Cardiac muscle cell (in vitro differentiated cells and primary cell): Measurements from ENCODE around the gene OR2A14. TPM values are rescaled to one million over a fixed set of nuclear protein-coding genes. Genes with fewer than 3 reads are reported as not detected.

Experiments used
- DNase-seq, 2 donors: peaks; one replicate each; pipeline versions ENCODE4 v3.0.0 to v3.0.0-alpha.2; 2010 to 2017; ENCODE audit warnings: low read depth in 1 of 2, low spot score in 1 of 2
- H3K27ac ChIP-seq: fragments of 200-600 bp; sonication (generic); 2 replicates; pipeline ENCODE4 v1.5.1; 2016
- H3K27me3 ChIP-seq: fragments of 200-600 bp; sonication (generic); 2 replicates; pipeline ENCODE4 v1.6.0; 2016; ENCODE audit warnings: control low read depth
- H3K36me3 ChIP-seq: fragments of 200-600 bp; sonication (generic); 2 replicates; pipeline ENCODE4 v1.5.1; 2016; ENCODE audit warnings: control low read depth
- H3K4me1 ChIP-seq: fragments of 200-600 bp; sonication (generic); 2 replicates; pipeline ENCODE4 v1.8.1; 2017; ENCODE audit warnings: low read depth, mild to moderate bottlenecking, mixed run types
- H3K4me3 ChIP-seq: fragments of 200-600 bp; sonication (generic); 2 replicates; pipeline ENCODE4 v1.5.1; 2016; ENCODE audit warnings: mild to moderate bottlenecking
- H3K9me3 ChIP-seq: fragments of 200-600 bp; sonication (generic); 2 replicates; pipeline ENCODE4 v1.5.1; 2017; ENCODE audit warnings: low read depth, mild to moderate bottlenecking, control low read depth
- polyA plus RNA-seq: library from polyadenylated mRNA; unstranded; fragments of >200 nt; fragmentation: Nextera tagmentation; extraction: Ambion mirVana; gene quantifications from 2 replicates; pipeline ENCODE4 v1.2.1, GENCODE V29; 2016
- total RNA-seq: library from RNA; depleted of rRNA; stranded (reverse); fragments of >200 nt; gene quantifications from 2 replicates; pipeline ENCODE4 v1.2.3, GENCODE V29; 2016
- TF ChIP-seq, protein P1 (sequence below): IDR thresholded peaks from 2 replicates; pipeline ENCODE4 v1.5.1; 2012; ENCODE audit warnings: low read depth, mild to moderate bottlenecking, low read length

The OR2A14 gene
- total and polyA plus RNA-seq, 2 experiments from 2014 or later: not detected

DNA sequence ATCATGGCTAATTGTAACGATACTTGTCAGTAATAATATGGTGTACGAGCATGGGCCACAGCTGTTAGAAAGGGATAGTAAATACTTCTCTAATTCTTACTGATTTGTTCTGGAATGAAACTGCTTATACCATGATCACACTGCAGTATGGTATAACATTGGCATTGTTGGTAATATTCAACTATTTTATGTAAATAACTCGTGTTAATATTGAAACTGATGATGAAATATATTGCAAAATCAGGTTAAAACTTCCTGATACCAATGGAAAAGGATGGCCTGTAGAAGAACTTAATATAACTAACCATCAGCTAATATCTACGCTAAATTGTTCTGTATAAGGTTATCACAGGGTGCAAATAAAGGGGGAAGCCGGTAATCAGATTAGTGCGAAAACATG lies 10.3 kb downstream of the OR2A14 start:
- Histone ChIP-seq H3K4me1 (peaks cover under 1% of the 10 kb centered on the region), H3K27me3 (no peaks in the 10 kb centered on the region), H3K27ac (no peak overlapping the region), H3K36me3 (no peaks in the 10 kb centered on the region), H3K9me3 (no peaks in the 10 kb centered on the region), H3K4me3 (no peak overlapping the region)
- no peak for DNase-seq
- TF ChIP-seq, protein P1, sequence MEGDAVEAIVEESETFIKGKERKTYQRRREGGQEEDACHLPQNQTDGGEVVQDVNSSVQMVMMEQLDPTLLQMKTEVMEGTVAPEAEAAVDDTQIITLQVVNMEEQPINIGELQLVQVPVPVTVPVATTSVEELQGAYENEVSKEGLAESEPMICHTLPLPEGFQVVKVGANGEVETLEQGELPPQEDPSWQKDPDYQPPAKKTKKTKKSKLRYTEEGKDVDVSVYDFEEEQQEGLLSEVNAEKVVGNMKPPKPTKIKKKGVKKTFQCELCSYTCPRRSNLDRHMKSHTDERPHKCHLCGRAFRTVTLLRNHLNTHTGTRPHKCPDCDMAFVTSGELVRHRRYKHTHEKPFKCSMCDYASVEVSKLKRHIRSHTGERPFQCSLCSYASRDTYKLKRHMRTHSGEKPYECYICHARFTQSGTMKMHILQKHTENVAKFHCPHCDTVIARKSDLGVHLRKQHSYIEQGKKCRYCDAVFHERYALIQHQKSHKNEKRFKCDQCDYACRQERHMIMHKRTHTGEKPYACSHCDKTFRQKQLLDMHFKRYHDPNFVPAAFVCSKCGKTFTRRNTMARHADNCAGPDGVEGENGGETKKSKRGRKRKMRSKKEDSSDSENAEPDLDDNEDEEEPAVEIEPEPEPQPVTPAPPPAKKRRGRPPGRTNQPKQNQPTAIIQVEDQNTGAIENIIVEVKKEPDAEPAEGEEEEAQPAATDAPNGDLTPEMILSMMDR: no peak

DNA sequence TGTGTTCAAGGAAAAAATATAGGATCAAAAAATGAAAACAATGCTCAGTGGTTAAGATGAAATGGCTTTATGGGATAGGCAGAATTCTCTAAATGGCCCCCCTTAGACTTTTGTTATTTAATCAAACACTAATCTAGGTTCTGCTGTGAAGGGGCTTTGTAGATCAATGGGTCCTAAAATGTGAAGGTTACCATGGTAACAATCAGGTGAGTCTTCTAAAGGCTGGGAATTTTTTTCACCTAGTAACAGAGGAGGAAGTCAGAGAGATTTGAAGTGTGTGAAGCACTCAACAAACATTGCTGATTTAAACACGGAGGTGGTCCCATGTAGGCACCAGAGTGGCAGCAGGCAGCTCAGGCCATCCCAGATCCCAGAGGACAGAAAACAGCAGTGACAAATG lies 11.1 kb downstream of the OR2A14 start:
- Histone ChIP-seq H3K27ac (no peak overlapping the region), H3K4me3 (no peak overlapping the region), H3K27me3 (no peaks in the 10 kb centered on the region), H3K4me1 (peaks cover 9% of the 10 kb centered on the region), H3K36me3 (no peaks in the 10 kb centered on the region), H3K9me3 (no peaks in the 10 kb centered on the region)
- DNase-seq: no peak
- TF ChIP-seq, protein P1: no peak

DNA sequence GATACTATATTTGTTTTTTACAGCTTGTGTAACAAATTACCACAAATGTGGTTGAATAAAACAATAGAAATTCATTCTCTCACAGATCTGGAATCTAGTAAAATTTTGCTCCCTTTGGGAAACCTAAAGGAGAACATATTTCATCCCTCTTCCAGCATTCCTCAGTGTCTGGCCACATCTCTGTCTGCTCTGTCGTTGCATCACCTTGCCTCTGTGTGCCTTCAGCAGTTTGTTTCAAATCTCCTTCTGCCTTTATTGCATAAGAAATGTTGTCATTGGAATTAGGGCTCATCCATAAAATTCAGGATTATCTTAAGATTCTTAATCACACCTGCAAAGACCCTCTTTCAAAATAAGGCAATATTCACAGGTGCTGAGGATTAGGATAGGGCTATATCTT lies 14.5 kb downstream of the OR2A14 start:
- H3K27me3 ChIP-seq: no peaks in the 10 kb centered on the region
- peak in 1 of 2 donors; percentile 22 for DNase-seq
- H3K27ac ChIP-seq: no peak overlapping the region
- H3K9me3 ChIP-seq: no peaks in the 10 kb centered on the region
- no peaks in the 10 kb centered on the region for H3K36me3 ChIP-seq
- peaks cover 11% of the 10 kb centered on the region for H3K4me1 ChIP-seq
- H3K4me3 ChIP-seq: no peak overlapping the region
- TF ChIP-seq, protein P1: no peak

DNA sequence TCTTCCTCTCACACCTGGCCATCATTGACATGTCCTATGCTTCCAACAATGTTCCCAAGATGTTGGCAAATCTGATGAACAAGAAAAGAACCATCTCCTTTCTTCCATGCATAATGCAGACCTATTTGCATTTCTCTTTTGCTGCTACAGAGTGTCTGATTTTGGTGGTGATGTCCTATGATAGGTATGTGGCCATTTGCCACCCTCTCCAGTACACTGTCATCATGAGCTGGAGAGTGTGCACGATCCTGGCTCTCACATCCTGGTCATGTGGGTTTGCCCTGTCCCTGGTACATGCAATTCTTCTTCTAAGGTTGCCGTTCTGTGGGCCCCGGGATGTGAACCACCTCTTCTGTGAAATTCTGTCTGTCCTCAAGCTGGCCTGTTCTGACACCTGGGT lies 19.2 kb downstream of the OR2A14 start:
- H3K36me3 ChIP-seq: no peaks in the 10 kb centered on the region
- H3K4me1 ChIP-seq: peaks cover 11% of the 10 kb centered on the region
- H3K4me3 ChIP-seq: no peak overlapping the region
- no peaks in the 10 kb centered on the region for H3K27me3 ChIP-seq
- DNase-seq: no peak
- H3K27ac ChIP-seq: no peak overlapping the region
- TF ChIP-seq, protein P1: no peak
- H3K9me3 ChIP-seq: no peaks in the 10 kb centered on the region

DNA sequence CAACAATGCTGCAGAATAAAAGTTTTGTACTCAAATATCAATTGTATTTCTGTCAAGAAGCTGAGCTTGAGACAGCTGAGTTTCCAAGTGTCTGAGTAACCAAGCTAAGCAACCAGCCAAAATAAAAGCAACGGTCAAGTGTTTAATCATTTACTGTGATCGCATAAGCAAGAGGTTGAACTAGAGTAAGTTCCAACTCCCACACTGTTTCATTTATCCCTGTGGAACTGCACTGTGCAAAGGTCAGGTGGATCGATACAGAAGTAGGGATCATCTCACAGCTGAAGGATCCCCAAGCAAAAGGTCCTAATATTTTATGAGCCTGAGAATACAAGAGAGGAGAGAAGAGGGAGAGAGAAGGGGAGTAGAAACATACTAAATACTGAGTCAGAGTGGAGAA lies 21.4 kb downstream of the OR2A14 start:
- no peaks in the 10 kb centered on the region for H3K36me3 ChIP-seq
- TF ChIP-seq, protein P1: no peak
- no peak overlapping the region for H3K27ac ChIP-seq

More for the DNA sequence above, 21.4 kb downstream of the OR2A14 start:
- no peak overlapping the region for H3K4me3 ChIP-seq
- H3K9me3 ChIP-seq: no peaks in the 10 kb centered on the region
- no peak for DNase-seq
- no peaks in the 10 kb centered on the region for H3K4me1 ChIP-seq
- no peaks in the 10 kb centered on the region for H3K27me3 ChIP-seq
